Nephron progenitor cell (in vitro differentiated cells): ENCODE results near the gene RUNX1.

ENCODE experiments used
- DNase-seq: peaks from one replicate; pipeline ENCODE4 v3.0.0; 2021
- H3K27ac Mint-ChIP-seq: 2 replicates; pipeline ENCODE4 v1.8.0; 2021; ENCODE audit warnings: mild to moderate bottlenecking, moderate library complexity, mixed read lengths
- H3K27me3 Mint-ChIP-seq: 2 replicates; pipeline ENCODE4 v1.8.0; 2021; ENCODE audit warnings: mild to moderate bottlenecking, low read depth, mixed read lengths; ENCODE audit not compliant: poor library complexity
- H3K36me3 Mint-ChIP-seq: 2 replicates; pipeline ENCODE4 v1.8.0; 2021; ENCODE audit warnings: low read depth, mixed read lengths
- H3K4me1 Mint-ChIP-seq: 2 replicates; pipeline ENCODE4 v1.8.0; 2021; ENCODE audit warnings: mixed read lengths
- H3K4me3 Mint-ChIP-seq: 2 replicates; pipeline ENCODE4 v1.8.0; 2021; ENCODE audit warnings: mild to moderate bottlenecking, moderate library complexity, mixed read lengths
- H3K9me3 Mint-ChIP-seq: 2 replicates; pipeline ENCODE4 v1.8.0; 2021; ENCODE audit warnings: mild to moderate bottlenecking, moderate library complexity, mixed read lengths
- TF ChIP-seq, protein P1 (sequence below): fragments of 200-600 bp; sonication (generic); IDR thresholded peaks from 2 replicates; pipeline ENCODE4 v1.5.0; 2021; ENCODE audit warnings: antibody characterized with exemption

Gene RUNX1

DNA sequence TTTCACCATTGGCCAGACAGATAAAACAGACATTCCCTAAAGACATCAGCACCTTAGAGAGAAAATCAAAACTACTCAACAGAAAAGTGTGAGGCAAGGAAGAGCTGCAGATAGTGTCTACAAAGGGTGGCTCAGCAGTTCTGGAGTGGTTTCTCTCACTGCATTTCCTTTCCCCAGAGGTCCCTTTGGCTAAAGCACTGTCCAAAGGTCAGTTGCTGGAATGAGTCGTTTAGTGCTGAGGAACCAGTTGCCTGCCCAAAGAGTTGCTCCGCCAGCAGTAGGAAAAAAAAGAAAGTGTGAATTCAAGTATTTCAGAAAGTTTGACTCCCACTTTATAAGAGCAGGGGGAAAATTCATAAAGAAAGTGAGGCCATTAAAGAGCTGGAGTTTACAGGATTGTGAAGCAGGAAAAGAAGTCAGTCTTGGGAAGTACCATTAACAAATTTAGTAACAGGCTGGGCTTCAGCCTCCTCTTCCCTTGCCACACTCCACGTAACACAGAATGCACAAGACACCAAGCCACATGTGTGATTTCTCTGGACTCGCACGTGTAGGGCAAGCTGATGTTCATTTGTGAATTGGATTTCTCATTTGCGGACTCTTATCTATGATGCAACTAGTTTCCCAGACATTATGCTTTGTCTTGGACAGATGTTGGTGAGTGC, 122.2 kb downstream of the RUNX1 start:
- H3K27ac Mint-ChIP-seq: no peak overlapping the region
- TF ChIP-seq, protein P1, sequence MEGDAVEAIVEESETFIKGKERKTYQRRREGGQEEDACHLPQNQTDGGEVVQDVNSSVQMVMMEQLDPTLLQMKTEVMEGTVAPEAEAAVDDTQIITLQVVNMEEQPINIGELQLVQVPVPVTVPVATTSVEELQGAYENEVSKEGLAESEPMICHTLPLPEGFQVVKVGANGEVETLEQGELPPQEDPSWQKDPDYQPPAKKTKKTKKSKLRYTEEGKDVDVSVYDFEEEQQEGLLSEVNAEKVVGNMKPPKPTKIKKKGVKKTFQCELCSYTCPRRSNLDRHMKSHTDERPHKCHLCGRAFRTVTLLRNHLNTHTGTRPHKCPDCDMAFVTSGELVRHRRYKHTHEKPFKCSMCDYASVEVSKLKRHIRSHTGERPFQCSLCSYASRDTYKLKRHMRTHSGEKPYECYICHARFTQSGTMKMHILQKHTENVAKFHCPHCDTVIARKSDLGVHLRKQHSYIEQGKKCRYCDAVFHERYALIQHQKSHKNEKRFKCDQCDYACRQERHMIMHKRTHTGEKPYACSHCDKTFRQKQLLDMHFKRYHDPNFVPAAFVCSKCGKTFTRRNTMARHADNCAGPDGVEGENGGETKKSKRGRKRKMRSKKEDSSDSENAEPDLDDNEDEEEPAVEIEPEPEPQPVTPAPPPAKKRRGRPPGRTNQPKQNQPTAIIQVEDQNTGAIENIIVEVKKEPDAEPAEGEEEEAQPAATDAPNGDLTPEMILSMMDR: no peak
- H3K9me3 Mint-ChIP-seq: no peaks in the 10 kb centered on the region

DNA sequence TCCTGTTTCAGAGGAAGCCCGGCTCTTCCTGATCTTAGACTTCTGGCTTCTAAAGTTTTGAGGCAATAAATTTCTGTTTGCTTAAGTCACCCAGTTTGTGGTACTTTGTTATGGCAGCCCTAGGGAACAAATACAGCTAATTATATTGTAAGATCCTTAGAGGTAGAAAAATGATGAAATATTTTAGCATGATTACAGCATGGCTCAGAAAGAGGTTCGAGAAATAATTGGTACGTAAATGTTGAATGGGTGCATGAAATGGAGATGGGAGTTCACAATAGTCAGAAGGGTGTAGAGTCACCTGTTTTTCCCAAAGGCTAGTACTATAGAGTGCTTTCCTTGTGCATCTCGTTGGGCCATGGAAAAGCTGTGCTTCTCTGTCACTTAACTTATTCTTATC, 123.5 kb downstream of the RUNX1 start:
- TF ChIP-seq, protein P1: no peak
- Mint-ChIP-seq H3K4me3 (no peak overlapping the region), H3K4me1 (peaks cover 6% of the 10 kb centered on the region), H3K9me3 (no peaks in the 10 kb centered on the region), H3K36me3 (no peaks in the 10 kb centered on the region), H3K27me3 (no peaks in the 10 kb centered on the region), H3K27ac (no peak overlapping the region)
- no peak for DNase-seq

More for the DNA sequence above, 122.2 kb downstream of the RUNX1 start:
- DNase-seq: no peak
- no peak overlapping the region for H3K4me3 Mint-ChIP-seq
- no peaks in the 10 kb centered on the region for H3K36me3 Mint-ChIP-seq
- peaks cover 6% of the 10 kb centered on the region for H3K4me1 Mint-ChIP-seq
- peaks cover 5% of the 10 kb centered on the region for H3K27me3 Mint-ChIP-seq

DNA sequence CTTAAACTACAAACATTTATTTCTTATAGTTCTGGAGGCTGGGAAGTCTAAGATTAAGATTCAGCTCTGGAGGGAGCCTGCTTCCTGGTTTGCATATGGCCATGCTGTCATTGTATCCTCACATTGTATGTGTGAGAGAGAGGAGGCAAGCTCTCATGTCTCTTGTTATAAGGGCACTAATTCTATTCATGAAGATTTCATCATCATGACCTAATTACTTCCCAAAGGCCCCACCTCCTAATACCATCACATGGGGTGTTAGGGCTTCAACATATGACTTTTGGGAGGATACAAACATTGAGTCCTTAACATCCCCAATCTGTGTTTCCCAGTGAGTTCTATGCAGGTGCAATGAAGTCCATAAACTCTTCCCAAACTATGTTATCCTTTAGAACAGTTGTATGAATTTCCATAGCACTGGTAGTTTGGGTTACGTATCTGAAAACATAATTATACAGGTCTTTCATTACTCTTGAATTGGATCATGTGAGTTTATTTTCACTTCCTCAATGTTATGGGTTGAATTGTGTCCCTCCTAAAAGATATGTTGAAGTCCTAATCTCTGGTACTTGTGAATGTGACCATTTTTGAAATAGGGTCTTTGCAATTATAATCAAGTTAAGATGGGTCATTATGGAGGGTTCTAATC, 124.2 kb downstream of the RUNX1 start:
- Mint-ChIP-seq H3K27ac (no peak overlapping the region), H3K4me1 (peaks cover 6% of the 10 kb centered on the region), H3K4me3 (no peak overlapping the region), H3K9me3 (no peaks in the 10 kb centered on the region), H3K27me3 (no peaks in the 10 kb centered on the region), H3K36me3 (no peaks in the 10 kb centered on the region)
- no peak for DNase-seq
- TF ChIP-seq, protein P1: no peak

DNA sequence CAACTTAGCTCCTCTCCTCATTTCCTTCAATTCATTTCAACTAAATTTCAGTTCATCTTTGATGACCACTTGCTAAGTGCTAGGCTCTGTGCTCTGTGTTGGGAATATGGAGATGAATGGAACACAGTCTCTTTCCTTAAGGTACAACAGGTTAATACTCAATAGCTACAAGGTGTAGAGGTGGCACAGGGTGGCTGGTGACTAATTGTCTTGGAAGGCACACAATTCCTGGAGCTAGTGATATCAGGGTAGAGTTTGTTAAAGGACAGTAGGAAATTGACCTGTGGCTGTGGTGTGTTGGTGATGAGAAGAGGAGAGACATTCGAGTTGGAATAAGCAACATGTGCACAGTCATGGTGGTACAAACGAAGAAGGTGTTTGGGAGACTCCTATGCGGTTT, 124.9 kb downstream of the RUNX1 start:
- H3K9me3 Mint-ChIP-seq: no peaks in the 10 kb centered on the region

DNA sequence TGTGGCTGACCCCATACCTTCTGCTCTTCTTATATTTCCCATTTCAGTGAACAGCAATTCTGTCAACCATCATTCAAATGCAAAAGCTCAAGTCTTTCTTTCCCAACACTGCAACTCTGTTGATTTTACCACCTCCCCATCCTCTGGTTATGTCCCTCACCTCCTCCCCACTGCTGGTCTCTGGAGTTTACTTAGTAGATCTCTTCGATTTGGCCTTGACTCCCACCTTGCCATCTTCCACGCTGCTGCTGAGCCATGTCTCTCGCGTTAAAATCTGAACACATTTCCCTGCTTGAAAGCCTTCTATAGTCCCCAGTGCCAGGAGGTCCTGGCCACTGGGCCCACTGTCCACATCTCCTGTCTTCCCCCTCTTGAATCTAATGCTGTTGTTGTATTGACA, 125.5 kb downstream of the RUNX1 start:
- H3K27ac Mint-ChIP-seq: no peak overlapping the region
- no peaks in the 10 kb centered on the region for H3K27me3 Mint-ChIP-seq
- DNase-seq: no peak
- no peaks in the 10 kb centered on the region for H3K9me3 Mint-ChIP-seq
- TF ChIP-seq, protein P1: no peak
- no peak overlapping the region for H3K4me3 Mint-ChIP-seq
- H3K36me3 Mint-ChIP-seq: no peaks in the 10 kb centered on the region
- H3K4me1 Mint-ChIP-seq: peaks cover 6% of the 10 kb centered on the region

More for the DNA sequence above, 124.9 kb downstream of the RUNX1 start:
- H3K36me3 Mint-ChIP-seq: no peaks in the 10 kb centered on the region
- H3K27me3 Mint-ChIP-seq: no peaks in the 10 kb centered on the region
- H3K27ac Mint-ChIP-seq: no peak overlapping the region
- TF ChIP-seq, protein P1: no peak
- H3K4me1 Mint-ChIP-seq: peaks cover 6% of the 10 kb centered on the region
- no peak overlapping the region for H3K4me3 Mint-ChIP-seq
- DNase-seq: no peak

DNA sequence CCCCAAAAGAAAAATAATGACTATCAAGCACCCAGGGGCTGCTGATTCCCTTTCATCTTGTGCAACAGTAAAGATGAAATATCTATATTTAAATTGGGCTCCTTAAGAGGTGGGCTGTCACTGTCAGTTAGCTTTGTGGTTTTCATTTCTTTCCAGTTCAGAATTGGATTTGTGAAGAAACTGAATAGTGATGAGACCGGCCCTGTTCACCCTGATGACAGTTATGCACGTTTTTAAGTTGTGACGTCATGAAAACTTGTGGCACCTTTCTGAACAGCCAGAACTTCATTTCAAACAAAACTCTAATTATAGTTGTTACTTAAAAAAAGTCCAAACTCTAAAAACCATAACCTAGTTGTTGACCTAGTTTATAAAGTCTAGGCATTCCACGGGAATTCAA, 125.9 kb downstream of the RUNX1 start:
- no peak overlapping the region for H3K27ac Mint-ChIP-seq
- H3K4me1 Mint-ChIP-seq: peaks cover 6% of the 10 kb centered on the region
- TF ChIP-seq, protein P1: no peak
- H3K4me3 Mint-ChIP-seq: no peak overlapping the region
- H3K36me3 Mint-ChIP-seq: no peaks in the 10 kb centered on the region
- DNase-seq: no peak
- H3K27me3 Mint-ChIP-seq: no peaks in the 10 kb centered on the region
- no peaks in the 10 kb centered on the region for H3K9me3 Mint-ChIP-seq
